HG02870 (cell line): Measurements from ENCODE around the gene STAC3.

Source experiments
- ATAC-seq: cut with Tn5 transposase; IDR thresholded peaks from one replicate; pipeline ENCODE4 v1.9.1; 2021; ENCODE audit warnings: mild to moderate bottlenecking, moderate library complexity; ENCODE audit not compliant: unreplicated experiment

Gene STAC3

GRCh38 chr12:57212701-57213057 lies 38.3 kb downstream of the STAC3 start:
- ATAC-seq, result no peak

GRCh38 chr12:57211791-57212700 lies 38.9 kb downstream of the STAC3 start:
- no peak for ATAC-seq

GRCh38 chr12:57210926-57211692 lies 39.9 kb downstream of the STAC3 start:
- ATAC-seq, result no peak

GRCh38 chr12:57210461-57210860 lies 40.5 kb downstream of the STAC3 start:
- no peak for ATAC-seq

GRCh38 chr12:57209916-57210315 lies 41.1 kb downstream of the STAC3 start:
- no peak for ATAC-seq

GRCh38 chr12:57208631-57209282 lies 42.2 kb downstream of the STAC3 start:
- no peak for ATAC-seq

- ATAC-seq, result no peak
Observed at GRCh38 chr12:57207731-57208630, 43.0 kb downstream of the STAC3 start.

- ATAC-seq, result no peak
Observed at GRCh38 chr12:57205931-57206330, 45.1 kb downstream of the STAC3 start.

- no peak for ATAC-seq
Observed at GRCh38 chr12:57205186-57205585, 45.8 kb downstream of the STAC3 start.

- ATAC-seq, result no peak
Observed at GRCh38 chr12:57204454-57204853, 46.5 kb downstream of the STAC3 start.

- no peak for ATAC-seq
Observed at GRCh38 chr12:57203791-57204190, 47.2 kb downstream of the STAC3 start.

GRCh38 chr12:57203201-57203600 lies 47.8 kb downstream of the STAC3 start:
- ATAC-seq, result no peak

- ATAC-seq, result no peak
Observed at GRCh38 chr12:57202321-57202720, 48.7 kb downstream of the STAC3 start.

- no peak for ATAC-seq
Observed at GRCh38 chr12:57201631-57202030, 49.4 kb downstream of the STAC3 start.

GRCh38 chr12:57201219-57201618 lies 49.8 kb downstream of the STAC3 start:
- ATAC-seq, result no peak

GRCh38 chr12:57200497-57200896 lies 50.5 kb downstream of the STAC3 start:
- ATAC-seq, result no peak

GRCh38 chr12:57199191-57199590 lies 51.8 kb downstream of the STAC3 start:
- no peak for ATAC-seq

GRCh38 chr12:57198329-57198728 lies 52.7 kb downstream of the STAC3 start:
- ATAC-seq, result no peak

- ATAC-seq, result no peak
Observed at GRCh38 chr12:57196956-57197355, 54.0 kb downstream of the STAC3 start.

GRCh38 chr12:57196439-57196838 lies 54.5 kb downstream of the STAC3 start:
- ATAC-seq, result no peak
